Hematopoietic multipotent progenitor cell (in vitro differentiated cells): ENCODE measurements around the gene FN3K. TPM values are rescaled to one million over a fixed set of nuclear protein-coding genes. Genes with fewer than 3 reads are reported as not detected.

Experiments used
- DNase-seq, 3 donors: peaks; one replicate each; pipeline ENCODE4 v3.0.0-alpha.2; 2011 to 2015; ENCODE audit warnings: low read depth in 2 of 3, low spot score in 2 of 3
- total RNA-seq: library from RNA; depleted of rRNA; stranded (reverse); fragments of >200 nt; gene quantifications from one replicate; pipeline ENCODE4 v1.2.3, GENCODE V29; 2012

Gene FN3K
- total RNA-seq, 1 donor, result 2.7 TPM

- DNase-seq, result no peak
Measured at GRCh38 chr17:82791532-82791931, 56.1 kb downstream of the FN3K start.

- DNase-seq, result no peak
Measured at GRCh38 chr17:82793974-82794630, 58.7 kb downstream of the FN3K start.

GRCh38 chr17:82794781-82795482 lies 59.5 kb downstream of the FN3K start:
- DNase-seq, result no peak

DNA sequence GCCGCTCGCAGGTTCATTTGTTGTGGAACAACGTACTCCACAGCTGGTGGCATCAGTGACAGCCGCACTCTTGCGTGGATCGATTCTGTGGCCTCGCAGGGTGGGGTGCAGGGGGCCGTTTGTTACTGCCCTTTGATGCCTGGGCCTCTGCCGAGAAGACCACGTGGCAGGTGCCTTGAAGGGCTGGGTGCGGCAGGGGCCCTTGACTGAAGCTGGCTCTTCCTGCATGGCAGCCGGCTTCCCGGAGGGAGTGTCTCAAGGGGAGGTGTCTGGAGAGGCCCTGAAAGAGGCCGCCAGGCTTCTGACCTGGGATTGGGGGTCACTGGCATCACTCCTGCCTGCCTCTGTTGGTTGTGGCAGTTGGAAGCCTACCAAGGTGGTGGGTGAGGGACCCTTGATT lies 60.2 kb downstream of the FN3K start:
- no peak for DNase-seq

GRCh38 chr17:82797061-82797460 lies 61.6 kb downstream of the FN3K start:
- no peak for DNase-seq

GRCh38 chr17:82798752-82799151 lies 63.3 kb downstream of the FN3K start:
- DNase-seq, result no peak

- no peak for DNase-seq
Measured at GRCh38 chr17:82799591-82799990, 64.2 kb downstream of the FN3K start.

Other genes with a start within 250 kb of the FN3K start
- 47.9 TPM for gene FOXK2, start 215.9 kb upstream of the FN3K start, total RNA-seq
- 44.7 TPM for gene WDR45B, start 87.2 kb upstream of the FN3K start, total RNA-seq
- gene RAB40B, start 36.9 kb upstream of the FN3K start, total RNA-seq, result 17.2 TPM
- 14.5 TPM for gene FN3KRP, start 18.9 kb upstream of the FN3K start, total RNA-seq
- gene TBCD, start 16.4 kb downstream of the FN3K start, total RNA-seq, result 49.3 TPM
- gene ZNF750, start 104.4 kb downstream of the FN3K start, total RNA-seq, result not detected